CD14-positive monocyte (primary cell): ENCODE measurements around the gene CYB561D2. TPM values are rescaled to one million over a fixed set of nuclear protein-coding genes. Genes with fewer than 3 reads are reported as not detected.

ENCODE experiments used
- DNase-seq, 3 donors: peaks; one replicate each; pipeline ENCODE4 v3.0.0-alpha.2; 2011 to 2022
- H2AFZ ChIP-seq: 2 replicates; pipeline ENCODE4 v1.6.0; 2012; ENCODE audit warnings: mild to moderate bottlenecking, low read depth, low read length, inconsistent platforms; ENCODE audit not compliant: insufficient read depth, poor library complexity, severe bottlenecking
- H3K27ac ChIP-seq, 2 donors: 1 replicate in 1 of 2; 2 replicates in 1 of 2; pipeline ENCODE4 v1.5.1; 2012 to 2013; ENCODE audit warnings: low read length in 2 of 2, control low read depth in 1 of 2, inconsistent platforms in 1 of 2, low read depth in 1 of 2, mild to moderate bottlenecking in 1 of 2
- H3K27me3 ChIP-seq, 2 donors: one replicate each; pipeline versions ENCODE4 v1.6.0 to v1.6.1; 2011 to 2013; ENCODE audit warnings: low read length in 2 of 2; ENCODE audit not compliant: control insufficient read depth in 2 of 2, insufficient read depth in 2 of 2
- H3K36me3 ChIP-seq, 2 donors: replicated peaks in 1 of 2; 1 replicate in 1 of 2; 2 replicates in 1 of 2; pipeline versions ENCODE4 v1.5.1 to v1.6.1; 2012 to 2013; ENCODE audit warnings: low read length in 2 of 2, control low read depth in 1 of 2, inconsistent platforms in 1 of 2, mild to moderate bottlenecking in 1 of 2; ENCODE audit not compliant: insufficient read depth in 2 of 2, control insufficient read depth in 1 of 2
- H3K4me1 ChIP-seq, 2 donors: 1 replicate in 1 of 2; 2 replicates in 1 of 2; pipeline versions ENCODE4 v1.5.1 to v1.6.1; 2012 to 2013; ENCODE audit warnings: low read length in 2 of 2, control low read depth in 1 of 2, inconsistent platforms in 1 of 2, mild to moderate bottlenecking in 1 of 2, moderate library complexity in 1 of 2; ENCODE audit not compliant: insufficient read depth in 2 of 2, control insufficient read depth in 1 of 2
- H3K4me2 ChIP-seq: replicated peaks from 2 replicates; pipeline ENCODE3; 2012; ENCODE audit warnings: low read length, moderate library complexity, mild to moderate bottlenecking; ENCODE audit not compliant: poor library complexity, severe bottlenecking; ENCODE audit errors: extremely low read depth
- H3K4me3 ChIP-seq, 3 experiments: fragments of 200-600 bp in 1 of 3; sonication (generic) in 1 of 3; replicated peaks in 1 of 3; 1 replicate in 2 of 3; 2 replicates in 1 of 3; pipeline ENCODE4 v1.5.1; 2011 to 2013; ENCODE audit warnings: low read length in 3 of 3, mild to moderate bottlenecking in 3 of 3, control low read depth in 2 of 3, low read depth in 2 of 3, inconsistent platforms in 1 of 3, moderate library complexity in 1 of 3
- H3K79me2 ChIP-seq: 2 replicates; pipeline ENCODE4 v1.6.0; 2012; ENCODE audit warnings: mild to moderate bottlenecking, control low read depth, inconsistent platforms, low read length, moderate library complexity; ENCODE audit not compliant: insufficient read depth
- H3K9ac ChIP-seq: 2 replicates; pipeline ENCODE4 v1.6.0; 2017; ENCODE audit warnings: low read length, mild to moderate bottlenecking; ENCODE audit not compliant: insufficient read depth, poor library complexity, severe bottlenecking
- H3K9me3 ChIP-seq, 2 donors: replicated peaks in 1 of 2; 1 replicate in 1 of 2; 2 replicates in 1 of 2; pipeline versions ENCODE4 v1.5.1 to v1.6.1; 2012 to 2013; ENCODE audit warnings: low read length in 2 of 2, control low read depth in 1 of 2; ENCODE audit not compliant: control insufficient read depth in 1 of 2, insufficient read depth in 1 of 2
- H4K20me1 ChIP-seq: 2 replicates; pipeline ENCODE4 v1.6.0; 2012; ENCODE audit warnings: mild to moderate bottlenecking, low read length, control low read depth, moderate library complexity; ENCODE audit not compliant: insufficient read depth
- H3K27ac Mint-ChIP-seq, 7 donors: one replicate each; pipeline ENCODE4 v1.8.0; 2020; ENCODE audit warnings: mild to moderate bottlenecking in 7 of 7, mixed read lengths in 7 of 7, moderate library complexity in 6 of 7, inconsistent platforms in 2 of 7
- H3K27me3 Mint-ChIP-seq, 3 donors: one replicate each; pipeline ENCODE4 v1.8.0; 2021 to 2022; ENCODE audit warnings: low read depth in 3 of 3, mild to moderate bottlenecking in 3 of 3, mixed read lengths in 3 of 3, moderate library complexity in 3 of 3, inconsistent platforms in 1 of 3
- H3K36me3 Mint-ChIP-seq, 2 donors: one replicate each; pipeline ENCODE4 v1.8.0; 2020; ENCODE audit warnings: mixed read lengths in 2 of 2, inconsistent platforms in 1 of 2, mild to moderate bottlenecking in 1 of 2
- H3K4me1 Mint-ChIP-seq: one replicate; pipeline ENCODE4 v1.8.0; 2020; ENCODE audit warnings: mild to moderate bottlenecking, mixed read lengths
- H3K4me3 Mint-ChIP-seq, 2 donors: one replicate each; pipeline ENCODE4 v1.8.0; 2020; ENCODE audit warnings: mild to moderate bottlenecking in 2 of 2, mixed read lengths in 2 of 2, moderate library complexity in 1 of 2
- H3K9me3 Mint-ChIP-seq, 7 donors: one replicate each; pipeline ENCODE4 v1.8.0; 2020 to 2022; ENCODE audit warnings: mixed read lengths in 7 of 7, mild to moderate bottlenecking in 6 of 7, moderate library complexity in 6 of 7, inconsistent platforms in 2 of 7
- whole genome bisulfite sequencing: methylation state at CpG from one replicate; pipeline ENCODE4 v1.1.5; 2013; ENCODE audit warnings: missing lambda C conversion rate; ENCODE audit not compliant: insufficient coverage; 5-methylcytosine and 5-hydroxymethylcytosine counted together
- intact Hi-C, 2 donors: fragments of 100-400 bp; cut with micrococcal nuclease; formaldehyde crosslinking; loops; one replicate each; pipeline versions ENCODE4 v1.15.0 to v1.15.1; 2023
- polyA plus RNA-seq, 3 donors: library from polyadenylated mRNA; depleted of rRNA in 1 of 3; unstranded in 2 of 3; stranded (reverse) in 1 of 3; fragments of 300-500 nt in 2 of 3; fragments of >200 nt in 1 of 3; fragmentation: Illumina TruSeq in 2 of 3; gene quantifications; 1 replicate in 2 of 3; 2 replicates in 1 of 3; pipeline ENCODE4 v1.2.3, GENCODE V29; 2012 to 2021
- TF ChIP-seq, protein P1 (sequence below): fragments of 200-600 bp; IDR thresholded peaks from one replicate; pipeline ENCODE4 v1.8.0; 2022; ENCODE audit warnings: antibody characterized with exemption, mild to moderate bottlenecking

Gene CYB561D2
- polyA plus RNA-seq, 3 donors = 78.9 to 94.0 (median 82.5) TPM

- Histone ChIP-seq H3K27ac (no peak overlapping the region), H3K9ac (no peak overlapping the region), H3K36me3 (peaks cover 44 to 56% of the 10 kb centered on the region in 2 donors), H4K20me1 (peaks cover 82% of the 10 kb centered on the region), H3K79me2 (peaks cover 85% of the 10 kb centered on the region), H3K27me3 (no peaks in the 10 kb centered on the region), H3K4me2 (no peak overlapping the region), H3K4me3 (no peak overlapping the region), H3K4me1 (peaks cover 60 to 71% of the 10 kb centered on the region in 2 donors), H2AFZ (no peak overlapping the region), H3K9me3 (no peaks in the 10 kb centered on the region)
- H3K27me3 Mint-ChIP-seq = peaks cover 0 to 2% (median 0%) of the 10 kb centered on the region in 3 donors
- intact Hi-C loops = loop anchor here (5.0 to 10.0 kb wide), 3 partner anchors 258 to 1041 kb away; partner anchors contain the start of genes CISH (in 1 of the 2), MON1A (in 1 of the 2) and RBM15B (in 1 of the 2)
- WGBS = 89% methylated on average over 4 of the region's 5 CpGs
- DNase-seq = no peak
- H3K27ac Mint-ChIP-seq = peak overlapping the region in 3 of 7 donors; percentile 30 to 53 (median 42)
- H3K4me1 Mint-ChIP-seq = peaks cover 64% of the 10 kb centered on the region
- peaks cover 28 to 50% of the 10 kb centered on the region in 2 donors for H3K36me3 Mint-ChIP-seq
- TF ChIP-seq, protein P1, sequence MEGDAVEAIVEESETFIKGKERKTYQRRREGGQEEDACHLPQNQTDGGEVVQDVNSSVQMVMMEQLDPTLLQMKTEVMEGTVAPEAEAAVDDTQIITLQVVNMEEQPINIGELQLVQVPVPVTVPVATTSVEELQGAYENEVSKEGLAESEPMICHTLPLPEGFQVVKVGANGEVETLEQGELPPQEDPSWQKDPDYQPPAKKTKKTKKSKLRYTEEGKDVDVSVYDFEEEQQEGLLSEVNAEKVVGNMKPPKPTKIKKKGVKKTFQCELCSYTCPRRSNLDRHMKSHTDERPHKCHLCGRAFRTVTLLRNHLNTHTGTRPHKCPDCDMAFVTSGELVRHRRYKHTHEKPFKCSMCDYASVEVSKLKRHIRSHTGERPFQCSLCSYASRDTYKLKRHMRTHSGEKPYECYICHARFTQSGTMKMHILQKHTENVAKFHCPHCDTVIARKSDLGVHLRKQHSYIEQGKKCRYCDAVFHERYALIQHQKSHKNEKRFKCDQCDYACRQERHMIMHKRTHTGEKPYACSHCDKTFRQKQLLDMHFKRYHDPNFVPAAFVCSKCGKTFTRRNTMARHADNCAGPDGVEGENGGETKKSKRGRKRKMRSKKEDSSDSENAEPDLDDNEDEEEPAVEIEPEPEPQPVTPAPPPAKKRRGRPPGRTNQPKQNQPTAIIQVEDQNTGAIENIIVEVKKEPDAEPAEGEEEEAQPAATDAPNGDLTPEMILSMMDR = no peak
- no peaks in the 10 kb centered on the region for H3K9me3 Mint-ChIP-seq
- H3K4me3 Mint-ChIP-seq = no peak overlapping the region
Observed at GRCh38 chr3:50354186-50354764, 3.6 kb downstream of the CYB561D2 start.

GRCh38 chr3:50354850-50355249 lies 4.2 kb downstream of the CYB561D2 start:
- H3K27me3 Mint-ChIP-seq = peaks cover 0 to 2% (median 0%) of the 10 kb centered on the region in 3 donors
- Histone ChIP-seq H2AFZ (no peak overlapping the region), H4K20me1 (peaks cover 82% of the 10 kb centered on the region), H3K27ac (no peak overlapping the region), H3K4me1 (peaks cover 60 to 71% of the 10 kb centered on the region in 2 donors), H3K36me3 (peaks cover 44 to 56% of the 10 kb centered on the region in 2 donors), H3K79me2 (peaks cover 81% of the 10 kb centered on the region), H3K9ac (no peak overlapping the region), H3K27me3 (no peaks in the 10 kb centered on the region), H3K9me3 (no peaks in the 10 kb centered on the region), H3K4me2 (no peak overlapping the region), H3K4me3 (no peak overlapping the region)
- H3K36me3 Mint-ChIP-seq = peaks cover 28 to 50% of the 10 kb centered on the region in 2 donors
- H3K9me3 Mint-ChIP-seq = no peaks in the 10 kb centered on the region
- TF ChIP-seq, protein P1 = no peak
- intact Hi-C loops = loop anchor here (5.0 to 10.0 kb wide), 4 partner anchors 257 to 1040 kb away; partner anchors contain the start of genes CISH (in 1 of the 2), MAPKAPK3 (in 1 of the 2), MON1A (in 1 of the 2) and RBM15B (in 1 of the 2)
- H3K27ac Mint-ChIP-seq = no peak overlapping the region
- no peak overlapping the region for H3K4me3 Mint-ChIP-seq
- 93% methylated on average over 4 of the region's 7 CpGs for WGBS
- peaks cover 63% of the 10 kb centered on the region for H3K4me1 Mint-ChIP-seq
- no peak for DNase-seq
